Liver (tissue), 9 donors: ENCODE results near the gene MRPL21. TPM values are rescaled to one million over a fixed set of nuclear protein-coding genes. Genes with fewer than 3 reads are reported as not detected.

Experiments
- DNase-seq: peaks from one replicate; pipeline ENCODE4 v3.0.0-alpha.2; 2017; ENCODE audit warnings: low spot score
- H3K27ac ChIP-seq, 2 donors: one replicate each; pipeline ENCODE4 v1.7.0; 2013; ENCODE audit warnings: inconsistent platforms in 2 of 2, low read length in 2 of 2, control low read depth in 1 of 2, low read depth in 1 of 2, mild to moderate bottlenecking in 1 of 2
- H3K27me3 ChIP-seq, 4 donors: one replicate each; pipeline versions ENCODE4 v1.6.1 to v1.7.0; 2013; ENCODE audit warnings: low read length in 3 of 4, inconsistent platforms in 1 of 4, mild to moderate bottlenecking in 1 of 4, moderate library complexity in 1 of 4; ENCODE audit not compliant: control insufficient read depth in 4 of 4, insufficient read depth in 4 of 4
- H3K36me3 ChIP-seq, 4 donors: one replicate each; pipeline versions ENCODE4 v1.6.1 to v1.7.0; 2013; ENCODE audit warnings: low read length in 3 of 4, mild to moderate bottlenecking in 3 of 4, low read depth in 1 of 4, moderate library complexity in 1 of 4; ENCODE audit not compliant: control insufficient read depth in 4 of 4, insufficient read depth in 3 of 4
- H3K4me1 ChIP-seq, 4 donors: one replicate each; pipeline versions ENCODE4 v1.6.1 to v1.7.0; 2013; ENCODE audit warnings: low read length in 3 of 4, mild to moderate bottlenecking in 3 of 4, moderate library complexity in 1 of 4; ENCODE audit not compliant: control insufficient read depth in 4 of 4, insufficient read depth in 4 of 4
- H3K4me3 ChIP-seq, 3 donors: one replicate each; pipeline versions ENCODE4 v1.6.1 to v1.7.0; 2013; ENCODE audit warnings: low read length in 3 of 3, control low read depth in 1 of 3, low read depth in 1 of 3, mild to moderate bottlenecking in 1 of 3
- H3K9ac ChIP-seq, 2 donors: one replicate each; pipeline ENCODE4 v1.7.0; 2013; ENCODE audit warnings: low read length in 2 of 2, mild to moderate bottlenecking in 2 of 2, moderate library complexity in 2 of 2, control low read depth in 1 of 2, low read depth in 1 of 2
- H3K9me3 ChIP-seq, 4 donors: one replicate each; pipeline versions ENCODE4 v1.6.1 to v1.7.0; 2013; ENCODE audit warnings: low read length in 3 of 4; ENCODE audit not compliant: control insufficient read depth in 4 of 4
- CTCF ChIP-seq: fragments of 150-350 bp; IDR thresholded peaks from 2 replicates; pipeline ENCODE4 v1.5.1; 2017; ENCODE audit warnings: improper control_type of control experiment, low read depth, low read length; ENCODE audit not compliant: missing input control
- EGR1 ChIP-seq, 2 donors: IDR thresholded peaks; 2 replicates each; pipeline ENCODE4 v1.6.1; 2016 to 2018; ENCODE audit warnings: antibody characterized with exemption in 2 of 2, low read depth in 2 of 2
- FOXA2 ChIP-seq: IDR thresholded peaks from 2 replicates; pipeline ENCODE4 v1.6.1; 2016; ENCODE audit warnings: antibody characterized with exemption
- HNF4G ChIP-seq: IDR thresholded peaks from 2 replicates; pipeline ENCODE4 v1.6.1; 2016; ENCODE audit warnings: antibody characterized with exemption
- MAX ChIP-seq: IDR thresholded peaks from 2 replicates; pipeline ENCODE4 v1.6.1; 2016; ENCODE audit warnings: antibody characterized with exemption
- NR2F2 ChIP-seq: IDR thresholded peaks from 2 replicates; pipeline ENCODE4 v1.6.1; 2016; ENCODE audit warnings: antibody characterized with exemption
- RAD21 ChIP-seq, 2 donors: IDR thresholded peaks; 2 replicates each; pipeline ENCODE4 v1.6.1; 2016; ENCODE audit warnings: antibody characterized with exemption in 2 of 2, mild to moderate bottlenecking in 2 of 2
- REST ChIP-seq: IDR thresholded peaks from 2 replicates; pipeline ENCODE4 v1.6.1; 2016; ENCODE audit warnings: antibody characterized with exemption, mild to moderate bottlenecking
- RXRA ChIP-seq, 2 donors: IDR thresholded peaks; 2 replicates each; pipeline ENCODE4 v1.6.1; 2017 to 2018; ENCODE audit warnings: antibody characterized with exemption in 2 of 2, mild to moderate bottlenecking in 1 of 2
- SP1 ChIP-seq: IDR thresholded peaks from 2 replicates; pipeline ENCODE4 v1.6.1; 2018; ENCODE audit warnings: antibody characterized with exemption, mild to moderate bottlenecking
- TAF1 ChIP-seq: conservative IDR thresholded peaks from 2 replicates; pipeline ENCODE4 v1.6.1; 2016; ENCODE audit warnings: antibody characterized with exemption, mild to moderate bottlenecking
- YY1 ChIP-seq: IDR thresholded peaks from 2 replicates; pipeline ENCODE4 v1.6.1; 2016; ENCODE audit warnings: antibody characterized with exemption, mild to moderate bottlenecking
- ZBTB33 ChIP-seq: IDR thresholded peaks from 2 replicates; pipeline ENCODE4 v1.6.1; 2016; ENCODE audit warnings: antibody characterized with exemption
- WGBS: extraction: QIAGEN DNeasy Blood & Tissue Kit; methylation state at CpG from one replicate; pipeline ENCODE4 v1.1.7; 2013; 5-methylcytosine and 5-hydroxymethylcytosine counted together
- polyA plus RNA-seq, 2 donors: library from polyadenylated mRNA; stranded (reverse) in 1 of 2; unstranded in 1 of 2; fragments of 200-250 nt in 1 of 2; fragments of >200 nt in 1 of 2; fragmentation: Nextera tagmentation in 1 of 2; extraction: Ambion mirVana in 1 of 2; gene quantifications; one replicate each; pipeline versions ENCODE4 v1.2.1 to v1.2.3, GENCODE V29; 2013 to 2015
- total RNA-seq, 2 donors: library from RNA; depleted of rRNA; stranded (reverse); fragments of >200 nt; gene quantifications; one replicate each; pipeline ENCODE4 v1.2.3, GENCODE V29; 2014
- donor health status: healthy.
- donor health status: healthy.
- donor health status: healthy.
- donor health status: healthy.
- donor health status: healthy.

The MRPL21 gene
- total and polyA plus RNA-seq, 4 donors, result 22.3 to 76.8 (median 35.4) TPM

GRCh38 chr11:68863553-68864265 lies 39.9 kb downstream of the MRPL21 start:
- Histone ChIP-seq H3K9ac (no peak overlapping the region), H3K27me3 (no peaks in the 10 kb centered on the region), H3K4me1 (no peaks in the 10 kb centered on the region), H3K9me3 (peaks cover 0 to 7% (median 1%) of the 10 kb centered on the region in 4 donors), H3K4me3 (no peak overlapping the region), H3K27ac (no peak overlapping the region), H3K36me3 (no peaks in the 10 kb centered on the region)
- DNase-seq, result no peak
- 95% methylated on average over 3 of the region's 3 CpGs for WGBS
- no peak for TF ChIP-seq YY1
- TF ChIP-seq RAD21 (IDR thresholded peaks at IDR 0.05), result no peak
- TF ChIP-seq SP1, result no peak
- TF ChIP-seq RXRA (IDR thresholded peaks at IDR 0.05), result no peak
- TF ChIP-seq CTCF, result no peak
- TF ChIP-seq REST, result no peak
- TF ChIP-seq MAX, result no peak
- TF ChIP-seq EGR1 (IDR thresholded peaks at IDR 0.05; ENCODE audit: low read depth in 2 of 2), result no peak
- TF ChIP-seq NR2F2, result no peak

- 80% methylated on average over 6 of the region's 6 CpGs for WGBS
- H3K27me3 ChIP-seq, result no peaks in the 10 kb centered on the region
- H3K9me3 ChIP-seq, result peaks cover 0 to 7% (median 1%) of the 10 kb centered on the region in 4 donors
- H3K9ac ChIP-seq, result no peak overlapping the region
- no peak overlapping the region for H3K4me3 ChIP-seq
- no peak overlapping the region for H3K27ac ChIP-seq
- DNase-seq, result no peak
- H3K4me1 ChIP-seq, result peaks cover 6 to 10% (median 9%) of the 10 kb centered on the region in 4 donors
- H3K36me3 ChIP-seq, result no peaks in the 10 kb centered on the region
- TF ChIP-seq RXRA (IDR thresholded peaks at IDR 0.05), result no peak
- no peak for TF ChIP-seq REST
- TF ChIP-seq FOXA2, result no peak
- no peak for TF ChIP-seq NR2F2
- TF ChIP-seq ZBTB33, result no peak
- no peak for TF ChIP-seq TAF1
- TF ChIP-seq EGR1 (IDR thresholded peaks at IDR 0.05; ENCODE audit: low read depth in 2 of 2), result no peak
- TF ChIP-seq SP1, result no peak
- no peak for TF ChIP-seq RAD21 (IDR thresholded peaks at IDR 0.05)
- TF ChIP-seq HNF4G, result no peak
Measured at GRCh38 chr11:68862421-68862820, 41.2 kb downstream of the MRPL21 start.
